OCI-LY1 (cell line): Measurements from ENCODE around the gene IQGAP2.

ENCODE experiments used
- H2AFZ ChIP-seq: fragments of 200-600 bp; sonication (generic), shearing (Covaris generic); 2 replicates; pipeline ENCODE4 v1.6.0; 2014; ENCODE audit warnings: antibody characterized with exemption, mild to moderate bottlenecking, low read length
- H3F3A ChIP-seq: fragments of 200-600 bp; sonication (generic), shearing (Covaris generic); 2 replicates; pipeline ENCODE4 v1.6.0; 2014; ENCODE audit warnings: mild to moderate bottlenecking, antibody characterized with exemption, low read length, moderate library complexity; ENCODE audit not compliant: insufficient read depth
- H3K27ac ChIP-seq: fragments of 200-600 bp; sonication (generic); 2 replicates; pipeline ENCODE4 v1.5.1; 2014; ENCODE audit warnings: low read length, mixed run types, mild to moderate bottlenecking, low read depth; ENCODE audit not compliant: poor library complexity, severe bottlenecking
- H3K27me3 ChIP-seq: fragments of 200-600 bp; sonication (generic); 2 replicates; pipeline ENCODE4 v1.6.0; 2014; ENCODE audit warnings: antibody characterized with exemption, mild to moderate bottlenecking, low read length, moderate library complexity; ENCODE audit not compliant: insufficient read depth
- H3K36me3 ChIP-seq: fragments of 200-600 bp; sonication (generic); 2 replicates; pipeline ENCODE4 v1.6.1; 2014; ENCODE audit warnings: mild to moderate bottlenecking, antibody characterized with exemption, low read length, moderate library complexity, mixed read lengths; ENCODE audit not compliant: insufficient read depth
- H3K4me1 ChIP-seq: fragments of 200-600 bp; sonication (generic); 2 replicates; pipeline ENCODE4 v1.5.1; 2014; ENCODE audit warnings: mild to moderate bottlenecking, low read length, moderate library complexity; ENCODE audit not compliant: insufficient read depth, severe bottlenecking
- H3K4me2 ChIP-seq: fragments of 200-600 bp; sonication (generic), shearing (Covaris generic); 2 replicates; pipeline ENCODE4 v1.6.1; 2014; ENCODE audit warnings: low read length
- H3K4me3 ChIP-seq: fragments of 200-600 bp; sonication (generic); 2 replicates; pipeline ENCODE4 v1.5.1; 2014; ENCODE audit warnings: low read length, low read depth, mild to moderate bottlenecking, mixed read lengths; ENCODE audit not compliant: poor library complexity, severe bottlenecking
- H3K79me2 ChIP-seq: fragments of 200-600 bp; shearing (Covaris generic); 2 replicates; pipeline ENCODE4 v1.6.1; 2016; ENCODE audit warnings: mixed run types, low read length, mixed read lengths; ENCODE audit not compliant: insufficient read depth
- H3K9ac ChIP-seq: fragments of 200-600 bp; sonication (generic), shearing (Covaris generic); 2 replicates; pipeline ENCODE4 v1.6.1; 2014; ENCODE audit warnings: mild to moderate bottlenecking, low read length, mixed read lengths
- H3K9me2 ChIP-seq: fragments of 200-600 bp; sonication (generic), shearing (Covaris generic); 2 replicates; pipeline ENCODE4 v1.6.1; 2014; ENCODE audit warnings: low read depth, mild to moderate bottlenecking, low read length, mixed read lengths
- H3K9me3 ChIP-seq: fragments of 200-600 bp; shearing (Covaris generic); 2 replicates; pipeline ENCODE4 v1.6.1; 2014; ENCODE audit warnings: low read length, mixed read lengths
- H4K20me1 ChIP-seq: fragments of 200-600 bp; sonication (generic), shearing (Covaris generic); 2 replicates; pipeline ENCODE4 v1.6.0; 2016; ENCODE audit warnings: mild to moderate bottlenecking, low read length; ENCODE audit not compliant: insufficient read depth
- CTCF ChIP-seq: fragments of 200-600 bp; sonication (generic), shearing (Covaris generic); IDR thresholded peaks from 2 replicates; pipeline ENCODE4 v1.5.1; 2017; ENCODE audit warnings: mild to moderate bottlenecking, antibody characterized with exemption, low read length, moderate library complexity, mixed read lengths
- EZH2 ChIP-seq: fragments of 200-600 bp; sonication (generic), shearing (Covaris generic); IDR thresholded peaks from 2 replicates; pipeline ENCODE4 v1.8.0; 2017; ENCODE audit warnings: borderline replicate concordance, mixed run types, mild to moderate bottlenecking, antibody characterized with exemption, low read length, moderate library complexity, mixed read lengths

Gene IQGAP2

GRCh38 chr5:76704131-76704663 lies 301.1 kb downstream of the IQGAP2 start:
- no peak for TF ChIP-seq CTCF
- no peak for TF ChIP-seq EZH2
- Histone ChIP-seq H3K4me2 (no peak overlapping the region), H3K36me3 (no peaks in the 10 kb centered on the region), H3K4me1 (no peaks in the 10 kb centered on the region), H3K27ac (no peak overlapping the region), H3K9me2 (no peaks in the 10 kb centered on the region), H3K79me2 (no peaks in the 10 kb centered on the region), H3K4me3 (no peak overlapping the region), H4K20me1 (no peaks in the 10 kb centered on the region), H3K27me3 (no peaks in the 10 kb centered on the region), H3F3A (no peaks in the 10 kb centered on the region), H3K9ac (no peak overlapping the region), H2AFZ (no peak overlapping the region), H3K9me3 (no peaks in the 10 kb centered on the region)

GRCh38 chr5:76705574-76705973 lies 302.5 kb downstream of the IQGAP2 start:
- Histone ChIP-seq H3K9me3 (no peaks in the 10 kb centered on the region), H3K9me2 (no peaks in the 10 kb centered on the region), H3K79me2 (no peaks in the 10 kb centered on the region), H3K4me1 (no peaks in the 10 kb centered on the region), H2AFZ (no peak overlapping the region), H3K4me3 (no peak overlapping the region), H3K9ac (no peak overlapping the region), H3K36me3 (no peaks in the 10 kb centered on the region), H4K20me1 (no peaks in the 10 kb centered on the region), H3K4me2 (no peak overlapping the region), H3K27me3 (no peaks in the 10 kb centered on the region), H3F3A (no peaks in the 10 kb centered on the region), H3K27ac (no peak overlapping the region)
- TF ChIP-seq CTCF (no peak), EZH2 (no peak)

- TF ChIP-seq EZH2 (no peak), CTCF (no peak)
- H3K4me2 ChIP-seq = no peak overlapping the region
- H3K4me1 ChIP-seq = no peaks in the 10 kb centered on the region
- no peaks in the 10 kb centered on the region for H3K9me3 ChIP-seq
- H3K4me3 ChIP-seq = no peak overlapping the region
- no peaks in the 10 kb centered on the region for H3K36me3 ChIP-seq
- H3K27ac ChIP-seq = no peak overlapping the region
- no peak overlapping the region for H3K9ac ChIP-seq
- H3K79me2 ChIP-seq = no peaks in the 10 kb centered on the region
- no peaks in the 10 kb centered on the region for H3F3A ChIP-seq
- no peaks in the 10 kb centered on the region for H3K9me2 ChIP-seq
- H4K20me1 ChIP-seq = no peaks in the 10 kb centered on the region
- H2AFZ ChIP-seq = no peak overlapping the region
- no peaks in the 10 kb centered on the region for H3K27me3 ChIP-seq
These were observed 306.7 kb downstream of the IQGAP2 start for GRCh38 chr5:76709762-76710161.
